GM12878 (cell line): Measurements from ENCODE around the gene CAPSL. TPM values are rescaled to one million over a fixed set of nuclear protein-coding genes. Genes with fewer than 3 reads are reported as not detected.
A peak's percentile ranks its signal among the peaks of the same experiment; 100 is the strongest.

Experiments
- ATAC-seq: fragments of 200-7000 bp; cut with Tn5 transposase; 3 replicates; pipeline ENCODE4 v1.9.1; 2020; ENCODE audit warnings: mild to moderate bottlenecking, moderate library complexity
- BruUV-seq: library from RNA; stranded (reverse); fragments of 400-500 nt; replicated peaks from 2 replicates; lab custom pipeline; 2021; lab: Mats Ljungman, UMichigan
- CTCF ChIA-PET: fragments of 300-600 bp; sonication (Branson Sonifier 250); formaldehyde crosslinking; extraction: SDS; loops from one replicate; lab custom pipeline; 2021; ENCODE audit warnings: inconsistent platforms; lab: Yijun Ruan, JAX
- POLR2A ChIA-PET: fragments of 350-600 bp; formaldehyde crosslinking; extraction: SDS; loops from one replicate; lab custom pipeline; 2021; ENCODE audit warnings: inconsistent platforms; lab: Charles Lee
- RAD21 ChIA-PET: fragments of 300-600 bp; sonication (Branson Sonifier 250); formaldehyde crosslinking; loops from one replicate; lab custom pipeline; 2023; ENCODE audit warnings: antibody characterized with exemption; ENCODE audit not compliant: unreplicated experiment; lab: Charles Lee
- SMC1A ChIA-PET: fragments of 300-600 bp; sonication (Branson Sonifier 250); formaldehyde crosslinking; loops from one replicate; lab custom pipeline; 2023; ENCODE audit not compliant: unreplicated experiment, uncharacterized antibody; lab: Charles Lee
- DNase-seq: peaks from one replicate; pipeline ENCODE4 v3.0.0-alpha.2; 2011; ENCODE audit warnings: low read depth, low spot score
- FAIRE-seq: peaks from 3 replicates; lab custom pipeline; 2011; peaks lifted over from hg19 to GRCh38; lab: Jason Lieb, UNC
- H2AFZ ChIP-seq: 2 replicates; pipeline ENCODE4 v1.6.0; 2011; ENCODE audit warnings: low read depth, low read length, control low read depth; ENCODE audit not compliant: control insufficient read depth
- H3K27ac ChIP-seq: 2 replicates; pipeline ENCODE4 v1.5.1; 2011; ENCODE audit warnings: control low read depth; ENCODE audit not compliant: control insufficient read depth, insufficient read depth
- H3K27me3 ChIP-seq, 2 experiments: replicated peaks in 1 of 2; 2 replicates each; pipeline versions ENCODE4 v1.6.0 to v1.6.1; 2011; ENCODE audit warnings: low read length in 1 of 2; ENCODE audit not compliant: control insufficient read depth in 2 of 2, insufficient read depth in 2 of 2
- H3K36me3 ChIP-seq, 2 experiments: 2 replicates each; pipeline ENCODE4 v1.5.1; 2011; ENCODE audit warnings: low read length in 1 of 2; ENCODE audit not compliant: control insufficient read depth in 2 of 2, insufficient read depth in 2 of 2
- H3K4me1 ChIP-seq: 2 replicates; pipeline ENCODE4 v1.6.1; 2011; ENCODE audit warnings: mild to moderate bottlenecking, low read length, moderate library complexity, mixed read lengths; ENCODE audit not compliant: control insufficient read depth, insufficient read depth
- H3K4me2 ChIP-seq: 2 replicates; pipeline ENCODE4 v1.6.0; 2011; ENCODE audit warnings: control low read depth; ENCODE audit not compliant: control insufficient read depth, insufficient read depth
- H3K4me3 ChIP-seq: fragments of 200-600 bp; sonication (generic); 2 replicates; pipeline ENCODE4 v1.5.1; 2016
- H3K79me2 ChIP-seq: 2 replicates; pipeline ENCODE4 v1.6.0; 2011; ENCODE audit warnings: low read length; ENCODE audit not compliant: control insufficient read depth, insufficient read depth
- H3K9ac ChIP-seq: 2 replicates; pipeline ENCODE4 v1.8.0; 2011; ENCODE audit warnings: low read length, control low read depth, mixed read lengths; ENCODE audit not compliant: control insufficient read depth, insufficient read depth
- H3K9me3 ChIP-seq: replicated peaks from 3 replicates; pipeline ENCODE4 v1.5.1; 2011; ENCODE audit warnings: mild to moderate bottlenecking, low read length; ENCODE audit not compliant: control insufficient read depth, insufficient read depth
- H4K20me1 ChIP-seq: 2 replicates; pipeline ENCODE4 v1.6.0; 2011; ENCODE audit not compliant: control insufficient read depth, insufficient read depth
- ASH2L ChIP-seq: fragments of 300-600, 200-600 bp; sonication (generic); IDR thresholded peaks from 2 replicates; pipeline ENCODE4 v1.6.1; 2017; ENCODE audit warnings: low read depth, mild to moderate bottlenecking, borderline replicate concordance
- CREM ChIP-seq: IDR thresholded peaks from 2 replicates; pipeline ENCODE4 v1.6.1; 2014; ENCODE audit warnings: antibody characterized with exemption, low read depth
- HDAC6 ChIP-seq: fragments of 200-600 bp; sonication (generic); IDR thresholded peaks from one replicate; pipeline ENCODE4 v1.8.0; 2017; ENCODE audit warnings: antibody characterized with exemption; ENCODE audit not compliant: unreplicated experiment
- IKZF1 ChIP-seq: fragments of 450-650 bp; conservative IDR thresholded peaks from 2 replicates; pipeline ENCODE4 v1.6.1; 2017; ENCODE audit warnings: antibody characterized with exemption, mild to moderate bottlenecking
- IKZF2 ChIP-seq, 2 experiments: fragments of 450-650 bp; IDR thresholded peaks; 2 replicates each; pipeline ENCODE4 v1.6.1; 2017; ENCODE audit warnings: mild to moderate bottlenecking in 2 of 2, moderate library complexity in 2 of 2
- MXI1 ChIP-seq: fragments of 150-350 bp; IDR thresholded peaks from 2 replicates; pipeline ENCODE4 v1.6.1; 2011; ENCODE audit warnings: low read depth, mild to moderate bottlenecking, inconsistent platforms, low read length, improper control_type of control experiment
- NR2F1 ChIP-seq: fragments of 450-650 bp; conservative IDR thresholded peaks from 2 replicates; pipeline ENCODE4 v1.6.1; 2017; ENCODE audit warnings: mild to moderate bottlenecking
- RELA ChIP-seq: fragments of 450-650 bp; IDR thresholded peaks from 2 replicates; pipeline ENCODE4 v1.8.0; 2014; ENCODE audit warnings: borderline replicate concordance; ENCODE audit not compliant: partially characterized antibody
- RUNX3 ChIP-seq: IDR thresholded peaks from 2 replicates; pipeline ENCODE4 v1.6.1; 2012; ENCODE audit warnings: low read length, inconsistent platforms
- WGBS: methylation state at CpG from one replicate; pipeline ENCODE4 v1.1.6; 2016; ENCODE audit warnings: low lambda C conversion rate; ENCODE audit not compliant: insufficient replicate concordance, insufficient coverage; ENCODE audit errors: missing lambda C conversion rate; 5-methylcytosine and 5-hydroxymethylcytosine counted together
- in situ Hi-C: fragments of 300-500 bp; cut with MboI; formaldehyde crosslinking; loops from 9 replicates; pipeline ENCODE4 v1.14.3; 2018; ENCODE audit warnings: mixed read lengths
- intact Hi-C: fragments of 100-400 bp; cut with micrococcal nuclease; formaldehyde crosslinking; loops from one replicate; pipeline ENCODE4 v1.14.2; 2022; ENCODE audit not compliant: unreplicated experiment
- polyA plus RNA-seq, 11 experiments: library from polyadenylated mRNA; depleted of rRNA in 4 of 11; unstranded in 6 of 11; stranded (reverse) in 5 of 11; fragments of >200 nt; fragmentation: Nextera tagmentation in 4 of 11; fragmentation: Illumina TruSeq in 1 of 11; extraction: Ambion mirVana in 4 of 11; extraction: Trizol in 1 of 11; gene quantifications; 1 replicate in 1 of 11; 2 replicates in 10 of 11; pipeline versions ENCODE4 v1.2.1 to v1.2.3, GENCODE V29; 2011 to 2016; ENCODE audit warnings: inconsistent platforms in 2 of 11, missing spikeins in 2 of 11, low read depth in 1 of 11
- total RNA-seq, 4 experiments: library from RNA; depleted of rRNA in 3 of 4; stranded (reverse); fragments of >200 nt in 3 of 4; fragmentation: Illumina TruSeq in 1 of 4; extraction: Trizol in 1 of 4; gene quantifications; 2 replicates each; pipeline versions ENCODE4 v1.2.1 to v1.2.3, GENCODE V29; 2013 to 2021
- TF ChIP-seq, protein P1 (sequence below): fragments of 450-650 bp; IDR thresholded peaks from 2 replicates; pipeline ENCODE4 v1.6.1; 2014; ENCODE audit warnings: mild to moderate bottlenecking

Gene CAPSL
- total and polyA plus RNA-seq, 10 of the 15 experiments (the other 5 are each of a cell fraction or from before 2014, with no cell fraction given) = 0.19 to 0.57 (median 0.20) TPM; not detected in 7

DNA sequence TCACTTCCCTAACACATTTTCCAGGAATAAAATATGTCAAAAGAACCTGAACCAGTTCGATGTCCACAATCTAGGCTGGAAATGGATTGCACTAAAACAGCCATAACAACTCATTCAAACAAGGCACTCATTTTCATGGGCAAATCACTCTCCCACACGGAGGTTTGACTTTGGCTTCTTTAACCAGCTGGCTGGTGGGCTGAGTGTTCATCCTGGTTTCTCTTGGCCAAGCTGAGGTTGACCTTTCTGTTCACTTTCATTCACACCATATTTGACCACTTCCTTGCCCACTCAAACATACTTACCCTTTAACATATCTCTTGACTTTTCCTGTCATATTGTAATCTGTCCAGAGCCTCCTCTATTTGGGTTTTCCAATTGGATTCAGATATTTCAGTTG is 76.3 kb downstream of the CAPSL start:
- Histone ChIP-seq H3K27me3 (no peaks in the 10 kb centered on the region), H3K27ac (no peak overlapping the region), H3K9me3 (no peaks in the 10 kb centered on the region), H4K20me1 (no peaks in the 10 kb centered on the region), H2AFZ (no peak overlapping the region), H3K4me2 (no peak overlapping the region), H3K79me2 (no peaks in the 10 kb centered on the region), H3K4me3 (no peak overlapping the region), H3K9ac (no peak overlapping the region), H3K4me1 (peaks cover 5% of the 10 kb centered on the region), H3K36me3 (no peaks in the 10 kb centered on the region)
- peak; percentile 56 for ATAC-seq
- FAIRE-seq = no peak
- ChIA-PET RAD21 (interaction anchor here (1.0 to 2.5 kb wide), 6 partner anchors 10 to 62 kb away, joined by 3 to 16 read pairs (median 6); no protein-coding TSS in a partner anchor), CTCF (interaction anchor here (1.1 to 2.5 kb wide), 5 partner anchors 10 to 63 kb away, joined by 6 to 12 read pairs (median 8); no protein-coding TSS in a partner anchor), SMC1A (interaction anchor here (1.1 to 15.1 kb wide), 11 partner anchors 8 to 635 kb away, joined by 3 to 238 read pairs (median 7); no protein-coding TSS in a partner anchor), POLR2A (interaction anchor here (0.7 to 1.2 kb wide), 2 partner anchors 25 to 41 kb away, joined by 3 read pairs; no protein-coding TSS in a partner anchor)
- DNase-seq = no peak
- intact Hi-C loops = loop anchor here (2.0 kb wide), 1 partner anchor 23 kb away; no protein-coding TSS in a partner anchor
- in situ Hi-C loops = no loop called here
- BruUV-seq = no TSS peak
- 0% methylated on average over 2 of the region's 2 CpGs for WGBS
- no peak for TF ChIP-seq RELA
- TF ChIP-seq IKZF1 = peak; percentile 54; the same call in 1 of the 2 replicates
- peak; percentile 72 for TF ChIP-seq NR2F1
- no peak for TF ChIP-seq CREM
- TF ChIP-seq MXI1 = no peak
- TF ChIP-seq IKZF2 (IDR thresholded peaks at IDR 0.05) = peak; percentile 23 to 25; a peak in 1 of 4 replicates
- 0 out of 2 replicates have a peak, but pooled peaks have one; percentile 13 for TF ChIP-seq RUNX3

DNA sequence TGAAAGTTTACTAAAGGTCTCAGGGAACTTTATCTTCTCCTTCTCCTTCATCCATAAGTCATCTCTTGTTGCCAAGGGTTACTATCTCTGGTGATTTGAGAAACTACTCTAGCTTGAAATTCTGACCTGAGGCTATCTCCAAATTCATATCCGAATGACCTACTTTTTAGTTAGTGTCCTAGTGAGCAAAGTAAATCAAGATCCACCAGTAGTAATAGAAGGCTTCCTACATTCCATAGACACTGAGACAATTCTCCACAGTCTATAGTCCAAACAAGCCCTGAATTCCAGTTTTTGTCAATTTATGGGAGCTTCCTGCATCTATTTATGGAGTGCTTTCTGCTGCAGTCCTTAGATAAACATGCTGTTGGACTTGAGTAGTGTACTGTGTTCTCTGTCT is 76.7 kb downstream of the CAPSL start:
- intact Hi-C loops = loop anchor here (2.0 kb wide), 2 partner anchors 23 to 191 kb away; no protein-coding TSS in a partner anchor
- no peaks in the 10 kb centered on the region for H3K27me3 ChIP-seq
- in situ Hi-C loops = no loop called here
- SMC1A ChIA-PET = interaction anchor here (1.1 to 15.1 kb wide), 9 partner anchors 8 to 634 kb away, joined by 3 to 238 read pairs (median 7); no protein-coding TSS in a partner anchor
- no peak overlapping the region for H3K4me3 ChIP-seq
- TF ChIP-seq ASH2L (no peak), HDAC6 (no peak)
- TF ChIP-seq, protein P1, sequence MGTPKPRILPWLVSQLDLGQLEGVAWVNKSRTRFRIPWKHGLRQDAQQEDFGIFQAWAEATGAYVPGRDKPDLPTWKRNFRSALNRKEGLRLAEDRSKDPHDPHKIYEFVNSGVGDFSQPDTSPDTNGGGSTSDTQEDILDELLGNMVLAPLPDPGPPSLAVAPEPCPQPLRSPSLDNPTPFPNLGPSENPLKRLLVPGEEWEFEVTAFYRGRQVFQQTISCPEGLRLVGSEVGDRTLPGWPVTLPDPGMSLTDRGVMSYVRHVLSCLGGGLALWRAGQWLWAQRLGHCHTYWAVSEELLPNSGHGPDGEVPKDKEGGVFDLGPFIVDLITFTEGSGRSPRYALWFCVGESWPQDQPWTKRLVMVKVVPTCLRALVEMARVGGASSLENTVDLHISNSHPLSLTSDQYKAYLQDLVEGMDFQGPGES = no peak
- peaks cover 5% of the 10 kb centered on the region for H3K4me1 ChIP-seq
- H4K20me1 ChIP-seq = no peaks in the 10 kb centered on the region
- H3K4me2 ChIP-seq = no peak overlapping the region
- H3K36me3 ChIP-seq = no peaks in the 10 kb centered on the region
- ATAC-seq = no peak
- POLR2A ChIA-PET = no interaction called here
- CTCF ChIA-PET = interaction anchor here (1.1 to 2.5 kb wide), 3 partner anchors 9 to 38 kb away, joined by 6 to 9 read pairs (median 7); no protein-coding TSS in a partner anchor
- 100% methylated on average over 1 of the region's 1 CpG for WGBS
- H3K9ac ChIP-seq = no peak overlapping the region
- no peak for DNase-seq
- RAD21 ChIA-PET = interaction anchor here (1.7 to 2.5 kb wide), 3 partner anchors 10 to 43 kb away, joined by 6 to 16 read pairs (median 7); no protein-coding TSS in a partner anchor
- no TSS peak for BruUV-seq
- H2AFZ ChIP-seq = no peak overlapping the region
- H3K9me3 ChIP-seq = no peaks in the 10 kb centered on the region
- no peaks in the 10 kb centered on the region for H3K79me2 ChIP-seq
- H3K27ac ChIP-seq = no peak overlapping the region
- no peak for FAIRE-seq
